ENCODE results near the gene ROR2.

ROR2 gene

GRCh38 chr9:91718071-91718470 lies 232.0 kb downstream of the ROR2 start:
- DNase-seq (ENCODE audit: low read depth in 3 of 3) = no peak

- no peak for DNase-seq (ENCODE audit: low read depth in 3 of 3)
Measured at GRCh38 chr9:91716815-91717214, 233.2 kb downstream of the ROR2 start.

- DNase-seq (ENCODE audit: low read depth in 3 of 3) = no peak
Measured at GRCh38 chr9:91716239-91716638, 233.8 kb downstream of the ROR2 start.

- DNase-seq (ENCODE audit: low read depth in 3 of 3) = no peak
Measured at GRCh38 chr9:91714874-91715615, 235.0 kb downstream of the ROR2 start.

DNA sequence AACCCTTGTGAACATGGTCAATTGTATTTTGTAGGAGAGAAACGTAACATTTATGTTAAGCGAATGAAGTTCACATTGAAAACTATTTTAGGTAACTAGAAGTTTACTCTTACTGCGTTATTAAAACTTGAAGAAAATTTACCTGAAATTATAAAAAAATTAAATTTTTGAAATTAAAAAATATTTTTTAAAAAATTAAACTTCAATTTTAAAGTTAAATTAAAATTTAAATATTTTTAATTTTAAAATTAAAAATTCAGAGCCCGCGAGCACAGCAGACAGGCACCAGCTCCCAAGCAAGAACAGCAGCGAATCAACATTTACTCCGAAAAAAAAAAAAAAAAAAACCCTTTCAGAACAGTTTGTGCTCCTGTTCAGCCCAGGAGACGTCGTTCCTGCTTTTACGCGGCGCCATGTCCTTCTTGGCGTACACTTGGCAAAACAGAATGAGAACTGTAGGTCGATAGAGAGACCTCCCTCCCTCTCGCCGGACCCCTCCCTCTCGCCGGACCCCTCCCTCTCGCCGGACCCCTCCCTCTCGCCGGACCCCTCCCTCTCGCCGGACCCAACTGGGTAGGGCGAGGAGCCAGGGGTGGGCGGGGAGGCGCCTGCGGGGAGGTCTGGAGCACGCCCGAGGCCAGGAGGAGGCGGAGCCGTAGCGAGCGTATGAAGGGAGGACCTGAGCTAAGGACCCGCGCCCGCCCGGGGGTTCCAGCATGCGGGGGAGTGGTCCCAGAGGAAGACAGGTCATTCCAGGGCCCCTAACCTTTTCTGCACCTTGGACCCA lies 235.8 kb downstream of the ROR2 start:
- DNase-seq (ENCODE audit: low read depth in 3 of 3) = no peak

DNA sequence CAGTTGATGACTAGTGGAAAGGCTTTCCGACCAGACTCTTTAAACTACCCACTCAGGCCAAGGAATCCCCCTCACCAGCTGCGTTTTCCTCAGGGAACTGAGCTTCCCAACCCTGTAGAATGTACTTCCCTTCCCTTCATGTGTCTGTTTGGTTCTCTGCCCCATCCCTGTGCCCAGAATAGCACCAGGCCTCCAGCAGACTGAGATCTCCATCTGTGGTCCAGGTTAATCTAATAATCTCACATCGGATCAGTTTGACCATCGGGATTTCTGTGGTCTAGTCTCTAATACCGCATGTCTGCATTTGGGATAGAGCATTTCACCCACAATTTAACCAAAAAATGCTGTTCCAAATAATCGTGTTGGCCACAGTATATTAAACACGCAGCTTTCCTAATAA lies 237.2 kb downstream of the ROR2 start:
- no peak for DNase-seq (ENCODE audit: low read depth in 3 of 3)

- DNase-seq (ENCODE audit: low read depth in 3 of 3) = peak in 1 of 3 experiments; percentile 15
Measured at GRCh38 chr9:91711755-91712601, 238.1 kb downstream of the ROR2 start.

GRCh38 chr9:91710158-91710557 lies 239.9 kb downstream of the ROR2 start:
- no peak for DNase-seq (ENCODE audit: low read depth in 3 of 3)

GRCh38 chr9:91705386-91705785 lies 244.6 kb downstream of the ROR2 start:
- no peak for DNase-seq (ENCODE audit: low read depth in 3 of 3)

- no peak for DNase-seq (ENCODE audit: low read depth in 3 of 3)
Measured at GRCh38 chr9:91700475-91700874, 249.6 kb downstream of the ROR2 start.

DNA sequence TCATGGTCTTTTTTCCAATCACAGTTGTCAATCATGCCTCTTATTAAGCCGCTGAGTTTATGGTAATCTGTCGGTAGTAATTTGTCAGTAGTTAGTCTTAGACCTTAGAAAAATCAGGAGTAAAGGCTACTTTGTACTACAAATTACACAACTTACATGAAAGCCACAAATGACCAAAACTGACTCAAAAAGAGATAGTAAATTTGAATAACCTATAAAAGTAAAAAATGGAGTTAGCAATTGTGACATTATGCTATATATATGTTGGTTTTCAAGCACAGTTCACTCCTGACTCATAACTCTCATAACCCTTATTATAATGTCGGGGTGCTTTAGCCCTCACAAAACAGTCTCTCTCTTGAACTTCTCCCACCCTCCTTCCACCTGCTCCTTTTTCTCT lies 251.8 kb downstream of the ROR2 start:
- DNase-seq (ENCODE audit: low read depth in 3 of 3) = no peak

GRCh38 chr9:91697201-91697600 lies 252.8 kb downstream of the ROR2 start:
- no peak for DNase-seq (ENCODE audit: low read depth in 3 of 3)

GRCh38 chr9:91694081-91694870 lies 255.8 kb downstream of the ROR2 start:
- no peak for DNase-seq (ENCODE audit: low read depth in 3 of 3)

GRCh38 chr9:91693226-91693625 lies 256.8 kb downstream of the ROR2 start:
- DNase-seq (ENCODE audit: low read depth in 3 of 3) = no peak

- DNase-seq (ENCODE audit: low read depth in 3 of 3) = no peak
Measured at GRCh38 chr9:91690540-91691249, 259.3 kb downstream of the ROR2 start.

- DNase-seq (ENCODE audit: low read depth in 3 of 3) = no peak
Measured at GRCh38 chr9:91689006-91689405, 261.0 kb downstream of the ROR2 start.

DNA sequence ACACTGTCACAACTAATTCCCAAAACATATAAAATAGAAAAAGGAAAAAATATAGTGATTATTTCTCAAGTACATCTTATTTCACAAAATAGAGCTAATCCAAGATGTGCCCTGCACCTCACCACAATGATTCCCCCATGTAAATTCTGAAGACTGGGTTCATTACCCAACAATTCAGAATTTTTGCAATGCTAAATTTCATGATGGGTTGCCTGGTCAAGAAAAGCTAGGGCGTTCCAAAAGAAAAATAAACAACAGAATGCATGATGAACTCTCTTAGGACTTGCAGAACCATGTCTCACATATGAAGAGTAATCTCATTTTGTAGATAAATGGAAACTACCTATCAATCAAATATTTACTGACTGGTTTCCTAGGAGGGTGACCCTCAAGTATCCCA lies 266.8 kb downstream of the ROR2 start:
- DNase-seq (ENCODE audit: low read depth in 3 of 3) = no peak

DNA sequence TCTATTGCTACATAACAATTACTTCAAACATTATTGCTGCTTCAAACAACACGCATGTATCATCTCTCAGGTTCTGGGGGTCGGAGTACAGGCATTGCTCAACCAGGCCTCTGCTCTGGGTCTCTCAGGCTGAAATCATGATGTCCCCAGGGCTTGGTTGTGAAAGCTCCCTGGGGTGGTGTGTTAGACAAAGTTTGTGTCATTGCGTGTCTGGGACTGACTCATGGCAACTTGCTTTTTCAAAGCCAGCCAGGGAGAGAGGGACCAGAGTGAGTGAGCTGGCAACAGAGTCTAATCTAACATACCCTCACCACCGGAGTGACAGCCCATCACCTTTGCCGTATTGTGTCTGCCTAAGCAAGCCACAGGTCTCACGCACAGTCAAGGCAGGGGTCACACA lies 267.2 kb downstream of the ROR2 start:
- DNase-seq (ENCODE audit: low read depth in 3 of 3) = no peak

GRCh38 chr9:91681461-91682305 lies 268.3 kb downstream of the ROR2 start:
- peak in 2 of 3 experiments; percentile 27 to 35 for DNase-seq (ENCODE audit: low read depth in 3 of 3)

GRCh38 chr9:91680998-91681397 lies 269.0 kb downstream of the ROR2 start:
- no peak for DNase-seq (ENCODE audit: low read depth in 3 of 3)

Data from stimulated activated CD4-positive, alpha-beta T cell treated with anti-CD3 and anti-CD28 coated beads, TNF-alpha, amount 100 ng/mL, for 4 hours (primary cell).